ENCODE results near the gene SPDYE4.

SPDYE4 gene

DNA sequence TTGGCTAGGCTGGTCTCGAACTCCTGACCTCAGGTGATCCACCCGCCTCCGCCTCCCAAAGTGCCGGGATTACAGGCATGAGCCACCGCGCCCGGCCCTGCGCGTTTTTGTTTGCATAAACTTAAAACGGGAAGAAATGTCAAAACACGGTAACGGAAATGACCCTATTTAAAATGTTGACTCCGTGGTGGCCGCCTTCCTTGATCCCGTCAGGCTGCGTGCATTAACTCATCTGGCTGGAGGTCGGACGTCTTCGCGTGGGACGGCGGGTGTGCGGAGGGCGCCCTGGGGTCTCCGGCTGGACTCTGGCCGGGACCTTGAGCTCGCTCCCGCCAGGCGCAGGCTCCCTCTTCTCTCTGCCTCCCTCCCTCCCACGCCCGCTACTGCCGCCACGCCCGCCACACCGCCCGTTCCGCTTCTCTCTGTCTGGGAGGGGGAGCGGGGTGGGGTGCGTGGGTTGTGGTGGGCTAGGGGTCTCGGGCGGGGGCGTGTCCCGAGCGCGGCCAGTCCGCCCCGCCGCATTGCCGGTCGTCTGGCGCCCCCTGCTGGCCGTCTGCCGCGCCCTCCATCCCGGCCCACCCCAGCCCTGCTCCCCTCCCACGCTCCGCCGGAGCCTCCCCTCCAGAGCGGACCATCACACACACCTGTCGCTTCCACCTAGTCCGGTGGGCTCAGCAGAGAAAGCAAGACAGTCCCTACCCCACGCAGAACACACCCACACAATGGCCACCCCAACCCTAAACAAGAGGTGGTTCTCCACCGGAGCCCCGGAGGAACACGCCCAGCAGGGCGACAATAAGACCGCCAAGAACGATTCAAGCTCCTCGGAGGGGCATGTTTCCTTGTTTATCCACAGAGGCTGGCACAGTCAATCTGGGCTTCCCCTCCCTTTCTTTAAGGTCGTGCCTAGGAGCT lies 12.5 kb downstream of the SPDYE4 start:
- intact Hi-C loops (cut with DNase I), result loop anchor here (2.0 kb wide), 1 partner anchor 335 kb away; no protein-coding TSS in a partner anchor
- DNase-seq, result peak; percentile 8 to 89 (median 74)

DNA sequence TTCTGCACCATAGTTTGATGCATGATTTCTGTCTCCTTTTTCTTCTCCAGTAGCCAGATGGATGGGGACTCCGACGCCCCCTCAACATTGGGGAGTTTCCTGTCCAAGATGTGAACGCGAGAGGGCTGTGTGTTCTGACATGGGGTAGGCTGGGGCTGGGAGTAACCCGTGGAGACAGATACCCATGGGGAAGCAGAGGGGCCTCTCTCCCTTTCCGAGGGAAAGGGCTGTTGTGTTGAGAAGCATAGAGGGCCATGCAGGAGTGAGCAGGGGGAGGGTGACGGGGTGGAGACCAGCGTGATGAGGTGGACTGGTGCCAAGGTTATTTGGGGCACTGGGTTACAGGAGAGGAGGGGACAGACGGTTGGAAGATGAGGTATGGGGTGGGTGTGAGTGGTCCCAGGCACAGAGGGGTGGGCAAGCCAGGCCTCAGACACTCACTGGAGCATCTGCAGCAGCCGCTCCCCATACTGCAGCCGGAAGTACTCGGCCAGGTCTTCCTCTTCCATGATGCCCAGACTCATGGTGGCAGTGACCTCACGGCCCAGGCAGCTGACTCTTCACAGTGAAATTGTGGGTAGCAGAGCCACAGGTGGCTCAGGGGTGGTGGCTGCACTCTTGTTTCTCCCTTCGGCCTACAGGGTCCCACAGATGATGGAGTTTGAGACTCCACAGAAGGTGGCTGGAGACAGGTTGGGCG lies 14.1 kb downstream of the SPDYE4 start:
- intact Hi-C loops (cut with DNase I), result no loop called here
- DNase-seq, result no peak

DNA sequence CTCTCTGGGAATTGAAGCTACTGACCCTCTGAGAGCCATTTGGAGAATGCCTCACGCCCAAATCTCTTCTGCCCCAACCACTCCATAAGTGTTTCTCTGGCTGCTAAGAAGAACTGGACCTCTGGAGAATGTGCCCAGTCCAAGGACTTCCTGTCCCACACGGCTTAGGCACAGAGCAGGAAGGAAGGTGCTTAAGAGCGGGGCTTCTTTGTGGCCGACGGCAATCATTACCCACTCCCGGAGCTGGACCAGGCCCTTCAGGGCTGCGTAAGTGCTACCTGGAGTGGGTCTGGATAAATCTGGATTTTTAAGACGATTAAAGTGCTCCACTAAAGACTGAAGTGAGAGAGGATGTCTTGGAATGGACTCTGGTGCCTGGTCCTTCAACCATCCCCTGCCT lies 15.5 kb downstream of the SPDYE4 start:
- intact Hi-C loops (cut with DNase I), result no loop called here
- no peak for DNase-seq

DNA sequence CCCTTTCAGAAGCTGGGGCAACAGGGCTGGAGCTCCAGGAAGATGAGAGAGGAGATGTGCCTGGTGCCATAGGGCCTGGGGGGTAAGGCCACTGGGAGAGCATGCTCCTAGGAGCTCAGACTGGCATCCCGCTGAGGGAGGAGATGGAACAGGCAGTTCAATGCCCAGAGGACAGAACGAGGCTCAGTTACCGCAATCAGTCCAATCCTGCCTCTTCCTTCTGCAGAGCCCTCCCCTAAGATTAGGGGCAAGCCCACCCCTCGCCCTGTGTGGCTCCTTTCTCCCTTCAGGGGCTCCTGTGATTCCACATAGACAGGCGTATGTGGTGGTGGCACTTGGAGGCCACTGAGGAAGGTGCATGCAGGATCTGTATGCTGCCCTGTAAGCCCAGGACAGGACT lies 16.1 kb downstream of the SPDYE4 start:
- DNase-seq, result no peak
- intact Hi-C loops (cut with DNase I), result no loop called here

DNA sequence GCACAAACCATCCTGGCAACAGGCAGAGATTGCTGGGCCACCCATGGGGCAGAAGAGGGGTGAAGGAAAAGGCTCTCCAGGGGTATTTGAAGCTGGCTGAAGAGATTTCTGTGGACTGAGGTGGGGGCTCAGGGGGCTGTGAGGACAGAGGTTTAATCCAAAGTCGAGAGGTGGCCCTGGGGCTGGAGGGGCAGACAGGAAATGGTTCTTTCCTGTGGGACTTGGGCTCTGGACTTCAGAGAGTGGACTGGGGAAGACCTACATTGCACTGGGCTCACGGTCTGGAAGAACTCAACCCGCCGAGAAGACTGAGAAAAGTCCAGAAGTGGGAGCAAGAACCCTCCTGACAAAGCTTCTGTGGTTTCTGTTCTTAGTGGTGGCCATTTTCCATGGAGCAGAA lies 16.6 kb downstream of the SPDYE4 start:
- intact Hi-C loops (cut with DNase I), result no loop called here
- no peak for DNase-seq

DNA sequence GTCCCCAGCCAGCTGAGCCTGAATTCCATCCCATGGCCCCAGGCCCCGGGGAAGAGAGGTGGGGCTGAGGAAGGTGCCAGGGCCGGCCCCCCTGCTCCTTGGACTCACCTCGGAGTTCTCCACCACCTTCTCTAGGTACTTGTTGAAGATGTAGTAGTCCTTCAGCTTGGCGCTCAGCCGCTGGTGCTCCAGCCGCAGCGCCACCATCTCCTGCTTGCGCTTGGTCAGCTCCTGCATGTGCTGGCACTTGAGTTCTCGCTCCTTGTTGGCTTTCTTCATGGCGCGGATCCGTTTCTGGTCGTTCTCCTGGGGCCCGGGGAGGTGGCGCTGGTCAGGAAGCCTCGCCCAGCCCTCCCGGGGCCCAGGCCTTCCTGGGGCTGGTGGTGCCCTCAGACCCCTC lies 17.0 kb downstream of the SPDYE4 start:
- intact Hi-C loops (cut with DNase I), result no loop called here
- DNase-seq, result no peak

DNA sequence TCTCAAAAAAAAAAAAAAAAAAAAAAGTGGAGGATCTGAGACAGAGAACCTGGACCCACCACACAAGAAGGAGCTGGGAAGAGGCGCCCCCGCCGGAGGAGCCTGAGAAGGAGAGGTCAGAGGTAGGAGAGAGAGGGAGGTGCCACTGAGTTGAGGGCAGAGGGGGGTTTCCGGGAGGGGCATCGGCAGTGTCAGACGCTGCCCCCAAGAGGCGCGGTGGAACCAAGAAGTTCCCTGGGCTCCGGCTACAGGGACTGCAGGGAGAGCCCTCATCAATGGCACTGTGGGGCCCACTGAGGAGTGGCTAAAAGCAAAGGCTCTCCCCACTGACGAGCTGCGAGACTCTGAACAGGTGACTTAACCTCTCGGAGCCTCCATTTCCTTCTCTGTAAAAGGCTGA lies 17.9 kb downstream of the SPDYE4 start:
- no peak for DNase-seq
- intact Hi-C loops (cut with DNase I), result no loop called here

DNA sequence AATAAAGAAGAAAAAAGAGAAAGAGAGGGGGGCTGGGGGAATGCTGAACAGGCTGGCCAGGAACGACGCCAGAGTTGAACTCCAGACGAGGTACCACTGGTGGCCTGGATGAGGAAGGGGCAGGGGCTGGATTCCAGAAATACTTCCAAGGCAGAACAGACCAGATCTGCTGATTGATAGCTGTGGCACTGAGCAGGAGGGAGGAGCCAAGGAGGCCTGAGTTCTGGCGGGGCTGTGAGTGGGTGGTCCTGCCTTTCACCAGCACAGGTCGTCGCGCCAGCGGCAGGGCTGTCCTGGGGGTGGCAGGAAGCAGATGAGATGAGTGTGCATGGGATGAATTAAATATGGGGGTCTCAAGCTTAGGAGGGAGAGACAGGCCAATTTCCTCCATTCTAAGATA lies 19.2 kb downstream of the SPDYE4 start:
- intact Hi-C loops (cut with DNase I), result no loop called here
- no peak for DNase-seq

DNA sequence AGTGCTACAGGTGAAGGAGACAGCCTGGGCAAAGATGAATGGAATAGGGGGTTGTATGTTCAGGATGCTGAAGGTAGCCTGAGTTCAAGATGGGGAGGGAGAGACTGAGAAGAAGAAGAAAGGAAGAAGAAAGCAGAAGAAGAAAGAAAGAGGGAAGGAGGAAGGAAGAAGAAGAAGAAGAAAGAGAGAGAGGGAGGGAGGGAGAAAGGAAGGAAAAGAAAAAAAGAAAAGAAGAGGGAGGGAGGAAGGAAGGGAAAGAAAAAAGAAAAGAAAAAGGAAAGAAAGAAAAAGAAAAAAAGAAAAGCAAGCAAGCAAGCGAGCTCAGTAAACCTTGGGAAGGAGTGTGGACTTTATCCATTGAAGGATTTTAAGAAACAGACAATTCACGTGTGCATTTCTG lies 21.6 kb downstream of the SPDYE4 start:
- intact Hi-C loops (cut with DNase I), result no loop called here
- no peak for DNase-seq

DNA sequence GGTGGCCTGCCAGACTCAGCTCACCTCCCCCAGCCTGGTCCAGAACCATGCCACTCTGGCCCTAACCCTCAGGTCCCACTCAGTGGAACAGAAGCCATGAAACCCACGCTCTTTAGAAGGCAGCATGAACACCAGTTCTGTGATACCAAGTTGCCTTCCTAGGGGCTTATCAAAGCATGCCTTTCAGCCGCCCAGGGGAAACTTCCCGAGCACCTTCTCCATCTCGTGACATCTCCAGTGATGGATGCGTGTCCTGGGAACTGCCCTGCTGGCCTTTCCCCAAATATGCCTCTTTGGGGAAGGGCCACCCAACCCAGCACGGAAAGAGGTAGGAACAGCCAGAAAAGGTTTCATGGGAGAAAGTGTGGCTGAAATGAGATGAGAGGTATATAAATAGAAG lies 22.0 kb downstream of the SPDYE4 start:
- intact Hi-C loops (cut with DNase I), result no loop called here
- peak in 1 of 42 donors; percentile 4 for DNase-seq

DNA sequence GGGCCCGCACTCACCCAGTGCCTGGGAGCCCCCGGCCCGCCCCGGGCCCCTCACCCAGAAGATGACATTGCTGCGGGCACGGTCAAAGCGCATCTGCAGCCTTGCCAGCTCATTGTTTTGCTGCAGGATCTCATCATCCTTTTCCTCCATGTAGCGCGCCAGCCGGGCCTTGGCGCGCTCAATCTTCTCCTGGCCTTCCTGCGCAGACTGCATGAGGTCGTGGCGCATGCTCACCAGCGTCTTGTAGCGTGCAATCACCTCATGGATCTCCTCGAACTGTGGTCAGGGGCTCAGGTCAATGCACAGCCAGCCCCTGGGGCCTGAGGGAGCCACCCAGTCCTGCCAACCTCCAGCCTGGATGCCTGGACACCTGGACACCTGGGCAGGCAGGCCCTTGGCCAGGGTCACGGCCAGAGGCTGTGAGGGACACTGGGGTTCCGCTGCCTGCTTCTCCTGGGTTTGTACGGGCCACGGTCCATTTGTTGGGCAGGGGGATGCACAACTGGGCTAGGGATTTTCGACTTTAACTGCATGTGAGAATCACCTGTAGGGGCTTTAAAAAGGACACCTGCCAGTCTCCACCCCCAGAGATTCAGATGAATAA lies 22.9 kb downstream of the SPDYE4 start:
- peak in 1 of 42 donors; percentile 36 for DNase-seq
- intact Hi-C loops (cut with DNase I), result no loop called here

DNA sequence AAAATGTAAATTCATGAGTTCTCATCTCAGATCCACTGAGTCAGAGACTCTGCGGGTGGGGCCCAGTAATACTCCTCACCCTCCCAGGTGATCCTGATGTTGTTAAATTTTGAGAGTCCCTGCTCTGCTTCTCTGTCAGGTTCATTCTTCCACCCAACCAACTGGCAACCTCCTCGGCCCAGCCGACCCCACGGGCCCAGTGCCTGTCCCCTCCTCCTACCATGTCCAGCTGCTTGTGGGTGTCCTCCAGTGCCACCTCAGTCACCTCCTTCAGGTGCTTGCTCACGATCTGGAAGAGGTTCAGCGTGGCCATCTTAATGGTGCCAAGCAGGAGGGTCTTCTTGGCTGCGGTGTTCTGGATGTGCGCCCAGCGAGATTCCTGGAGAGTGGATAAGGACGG lies 23.5 kb downstream of the SPDYE4 start:
- intact Hi-C loops (cut with DNase I), result no loop called here
- peak in 1 of 42 donors; percentile 28 for DNase-seq

DNA sequence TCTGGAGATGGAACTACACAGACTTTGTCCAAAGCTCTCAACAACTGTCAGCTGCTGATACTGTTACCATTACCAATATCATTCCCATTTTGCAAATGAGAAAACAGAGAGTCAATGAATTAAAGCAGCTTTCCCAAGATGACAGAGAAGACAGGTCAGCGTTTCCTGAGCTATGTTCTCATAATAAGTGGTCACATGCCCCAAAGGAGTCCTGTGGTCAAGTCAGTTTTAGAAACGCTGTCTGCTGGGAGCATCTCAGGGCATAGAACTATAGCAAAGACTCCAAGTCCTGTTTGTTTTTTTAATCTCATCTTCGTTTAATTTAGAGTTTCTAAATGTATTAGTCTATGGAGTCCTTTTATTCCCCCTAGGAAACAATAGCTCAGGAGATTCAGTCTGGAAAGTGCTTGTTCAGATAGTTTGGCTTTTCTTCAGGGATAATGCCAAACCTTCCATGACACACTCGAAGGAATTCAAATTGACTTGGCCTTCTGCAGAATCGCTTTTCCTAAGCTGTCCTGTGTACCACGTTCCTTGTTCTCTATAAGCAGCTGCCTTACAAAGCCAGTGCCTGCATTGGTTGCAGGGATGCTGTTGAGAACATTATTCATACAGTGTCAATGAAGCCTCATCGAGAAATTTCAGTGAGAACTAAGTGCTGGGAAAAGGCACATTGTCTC lies 25.8 kb downstream of the SPDYE4 start:
- intact Hi-C loops (cut with DNase I), result no loop called here
- DNase-seq, result no peak

DNA sequence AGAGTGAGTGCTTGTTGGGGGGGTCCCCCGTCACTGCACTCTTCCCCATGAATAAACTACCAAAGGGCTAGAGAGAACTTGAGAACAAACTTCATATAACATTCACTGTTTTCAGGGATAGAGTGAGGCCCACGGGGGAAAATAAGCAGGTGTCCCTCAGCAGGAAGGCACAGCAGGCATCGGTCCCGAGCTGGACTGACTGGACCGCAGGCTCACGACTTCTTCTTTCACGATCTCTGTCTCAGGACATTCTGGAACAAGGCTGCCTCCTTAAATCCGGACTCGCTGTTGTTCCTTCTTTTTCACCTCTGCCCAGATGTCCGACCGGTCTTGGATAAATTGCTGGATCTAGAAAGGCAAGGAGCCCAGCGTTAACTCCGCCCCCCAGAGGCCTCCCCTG lies 28.5 kb downstream of the SPDYE4 start:
- no peak for DNase-seq
- intact Hi-C loops (cut with DNase I), result no loop called here

DNA sequence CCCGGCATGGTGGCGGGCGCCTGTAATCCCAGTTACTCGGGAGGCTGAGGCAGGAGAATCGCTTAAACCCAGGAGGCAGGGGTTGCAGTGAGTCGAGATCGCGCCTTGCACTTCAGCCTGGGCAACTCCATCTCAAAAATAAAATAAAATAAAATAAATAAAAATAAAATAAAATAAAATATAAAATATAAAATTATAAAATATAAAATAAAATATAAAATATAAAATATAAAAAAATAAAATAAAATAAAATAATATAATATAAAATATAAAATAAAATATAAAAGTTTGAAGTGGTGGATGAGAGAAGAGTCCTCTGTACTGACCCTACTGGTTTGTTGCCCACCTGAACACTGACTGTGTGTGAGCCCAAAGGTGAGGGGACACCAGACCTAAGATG lies 28.9 kb downstream of the SPDYE4 start:
- intact Hi-C loops (cut with DNase I), result no loop called here
- no peak for DNase-seq

DNA sequence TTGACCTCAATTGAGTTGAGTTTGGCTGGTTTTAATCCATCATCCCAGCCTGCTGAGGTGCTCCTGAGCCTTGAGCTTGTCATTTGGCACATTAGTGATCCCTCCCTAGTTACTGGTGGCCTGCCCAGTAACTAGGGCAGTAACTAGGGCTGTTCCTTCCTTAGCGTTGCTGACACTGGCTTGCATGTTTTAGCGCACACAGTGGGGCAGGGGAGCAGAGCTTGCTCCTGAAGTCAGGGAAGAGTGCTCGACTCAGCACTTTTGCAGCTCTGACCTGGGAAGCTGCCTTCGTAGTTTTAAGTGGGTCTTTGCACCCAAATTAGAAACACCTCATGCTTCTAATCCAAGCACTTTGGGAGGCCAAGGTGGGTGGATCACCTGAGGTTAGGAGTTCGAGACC lies 29.4 kb downstream of the SPDYE4 start:
- intact Hi-C loops (cut with DNase I), result no loop called here
- DNase-seq, result no peak

DNA sequence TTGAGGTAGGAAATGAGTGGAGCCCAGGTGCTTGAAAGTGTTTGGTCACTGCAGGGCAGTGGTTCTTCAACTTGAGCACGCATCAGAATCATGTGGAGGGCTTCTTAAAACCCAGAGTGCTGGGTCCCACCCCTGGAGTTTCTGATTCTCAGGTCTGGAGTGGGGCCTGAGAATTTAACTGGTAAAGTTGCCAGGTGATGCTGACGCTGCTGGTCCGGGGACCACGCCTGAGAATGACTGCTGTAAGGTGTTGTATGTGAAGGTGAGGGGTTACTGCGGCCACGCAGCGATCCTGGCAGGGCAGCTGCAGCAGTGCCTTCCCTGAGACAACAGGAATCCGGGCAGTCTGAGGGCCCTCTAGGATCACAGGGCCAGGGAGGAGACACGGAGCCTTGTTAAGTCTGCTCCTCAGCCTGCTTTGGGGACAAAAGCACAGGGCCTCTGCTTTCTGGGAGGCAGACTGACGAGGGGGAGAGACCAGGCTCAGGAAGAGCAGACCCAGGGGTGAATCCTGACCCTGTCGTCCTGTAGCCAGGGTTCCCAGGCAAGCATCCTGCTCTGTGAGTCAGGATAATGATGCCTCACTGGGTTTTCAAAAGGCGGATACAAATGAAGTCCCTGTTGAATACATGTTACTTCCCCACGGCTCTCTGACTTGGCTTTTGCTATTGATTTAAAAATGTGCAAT lies 30.0 kb downstream of the SPDYE4 start:
- intact Hi-C loops (cut with DNase I), result no loop called here
- no peak for DNase-seq

DNA sequence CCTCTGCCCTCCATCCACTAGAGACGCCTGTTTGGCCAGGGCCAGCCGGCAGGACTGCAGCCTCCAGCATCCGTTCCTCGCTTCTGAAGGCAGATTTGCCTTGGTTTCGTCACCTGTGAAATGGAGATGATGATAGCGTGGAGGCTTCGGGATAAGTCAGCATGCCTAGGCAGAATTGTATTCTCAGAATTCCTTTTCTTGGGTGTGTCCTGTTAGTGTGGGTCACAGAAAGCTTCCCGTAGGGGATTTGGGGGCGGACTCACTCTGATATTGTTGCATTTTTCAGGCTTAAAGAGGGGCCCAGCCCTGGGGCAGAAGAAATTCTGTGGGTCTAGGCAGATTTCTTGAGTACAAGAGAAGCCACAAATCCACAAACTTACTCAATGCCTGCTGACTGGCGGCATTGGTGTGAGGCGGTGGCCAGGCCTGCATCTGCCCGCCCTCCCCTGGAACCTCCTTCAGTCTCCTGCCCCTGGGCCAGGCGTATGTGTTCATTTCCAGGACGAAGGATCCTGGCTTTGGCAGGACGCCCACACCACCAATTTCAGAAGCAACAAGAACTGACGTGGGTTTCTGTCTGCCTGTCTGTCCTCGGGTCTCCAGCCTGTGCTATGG lies 31.3 kb downstream of the SPDYE4 start:
- intact Hi-C loops (cut with DNase I), result no loop called here
- DNase-seq, result peak in 1 of 42 donors; percentile 3

Data from head of caudate nucleus (tissue), 42 donors.